Colonic mucosa (tissue), 4 donors: ENCODE data around the gene FCGR2B. TPM values are rescaled to one million over a fixed set of nuclear protein-coding genes. Genes with fewer than 3 reads are reported as not detected.
"Not testable (repeated sequence)": the region's sequence is repeated elsewhere in the genome, so short reads cannot be mapped to it uniquely, and the experiment has no call there.

Experiments used
- DNase-seq: peaks from one replicate; pipeline ENCODE4 v3.0.0-alpha.2; 2020
- H3K27ac ChIP-seq: fragments of 200-600 bp; one replicate; pipeline ENCODE4 v1.8.0; 2021
- H3K27me3 ChIP-seq: fragments of 200-600 bp; one replicate; pipeline ENCODE4 v1.8.0; 2021
- H3K36me3 ChIP-seq: fragments of 200-600 bp; one replicate; pipeline ENCODE4 v1.8.0; 2021
- H3K4me1 ChIP-seq: fragments of 200-600 bp; one replicate; pipeline ENCODE4 v1.8.0; 2021; ENCODE audit warnings: mild to moderate bottlenecking
- H3K4me3 ChIP-seq: fragments of 200-600 bp; one replicate; pipeline ENCODE4 v1.8.0; 2021
- H3K9ac ChIP-seq, 2 donors: one replicate each; pipeline ENCODE4 v1.7.0; 2013; ENCODE audit warnings: control low read depth in 2 of 2, low read depth in 2 of 2, low read length in 2 of 2
- H3K9me3 ChIP-seq: fragments of 200-600 bp; one replicate; pipeline ENCODE4 v1.8.0; 2021
- intact Hi-C: fragments of 100-400 bp; cut with DNase I; formaldehyde crosslinking; loops from one replicate; pipeline ENCODE4 v1.14.1; 2022
- total RNA-seq, 2 donors: library from RNA; stranded (reverse); fragmentation: NEBNext Ultra II Directional in 1 of 2; extraction: Animal tissue kit (Norgen Biotek cat#: 25700) in 1 of 2; gene quantifications; one replicate each; pipeline ENCODE4 v1.2.1, GENCODE V29; 2021
- TF ChIP-seq, protein P1 (sequence below): fragments of 200-600 bp; IDR thresholded peaks from one replicate; pipeline ENCODE4 v1.8.0; 2022; ENCODE audit warnings: antibody characterized with exemption, mild to moderate bottlenecking
- donor health status: healthy.
- donor health status: DM: no; HTN: no; CAD: no.
- donor health status: DM: no; HTN: no; CAD: no.

Gene FCGR2B
- total RNA-seq, 2 donors from 2014 or later = 1.3 to 8.9 TPM

GRCh38 chr1:161631076-161631475 lies 31.9 kb upstream of the FCGR2B start, which contains the start of gene FCGR3B:
FCGR3B (minus strand) TSS chr1:161631176; CDS start chr1:161631094, 82 bp downstream.
- no peak within 1 kb of the TSS for H3K27ac ChIP-seq
- no peaks in the 10 kb centered on the region for H3K27me3 ChIP-seq
- H3K9me3 ChIP-seq = no peaks in the 10 kb centered on the region
- intact Hi-C loops = no loop called here
- no peak for DNase-seq
- no peak within 1 kb of the TSS for H3K9ac ChIP-seq
- TF ChIP-seq, protein P1, sequence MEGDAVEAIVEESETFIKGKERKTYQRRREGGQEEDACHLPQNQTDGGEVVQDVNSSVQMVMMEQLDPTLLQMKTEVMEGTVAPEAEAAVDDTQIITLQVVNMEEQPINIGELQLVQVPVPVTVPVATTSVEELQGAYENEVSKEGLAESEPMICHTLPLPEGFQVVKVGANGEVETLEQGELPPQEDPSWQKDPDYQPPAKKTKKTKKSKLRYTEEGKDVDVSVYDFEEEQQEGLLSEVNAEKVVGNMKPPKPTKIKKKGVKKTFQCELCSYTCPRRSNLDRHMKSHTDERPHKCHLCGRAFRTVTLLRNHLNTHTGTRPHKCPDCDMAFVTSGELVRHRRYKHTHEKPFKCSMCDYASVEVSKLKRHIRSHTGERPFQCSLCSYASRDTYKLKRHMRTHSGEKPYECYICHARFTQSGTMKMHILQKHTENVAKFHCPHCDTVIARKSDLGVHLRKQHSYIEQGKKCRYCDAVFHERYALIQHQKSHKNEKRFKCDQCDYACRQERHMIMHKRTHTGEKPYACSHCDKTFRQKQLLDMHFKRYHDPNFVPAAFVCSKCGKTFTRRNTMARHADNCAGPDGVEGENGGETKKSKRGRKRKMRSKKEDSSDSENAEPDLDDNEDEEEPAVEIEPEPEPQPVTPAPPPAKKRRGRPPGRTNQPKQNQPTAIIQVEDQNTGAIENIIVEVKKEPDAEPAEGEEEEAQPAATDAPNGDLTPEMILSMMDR = no peak
- no peaks in the 10 kb centered on the region for H3K4me1 ChIP-seq
- H3K4me3 ChIP-seq = no peak within 1 kb of the TSS
- H3K36me3 ChIP-seq = no peaks in the 10 kb centered on the region

DNA sequence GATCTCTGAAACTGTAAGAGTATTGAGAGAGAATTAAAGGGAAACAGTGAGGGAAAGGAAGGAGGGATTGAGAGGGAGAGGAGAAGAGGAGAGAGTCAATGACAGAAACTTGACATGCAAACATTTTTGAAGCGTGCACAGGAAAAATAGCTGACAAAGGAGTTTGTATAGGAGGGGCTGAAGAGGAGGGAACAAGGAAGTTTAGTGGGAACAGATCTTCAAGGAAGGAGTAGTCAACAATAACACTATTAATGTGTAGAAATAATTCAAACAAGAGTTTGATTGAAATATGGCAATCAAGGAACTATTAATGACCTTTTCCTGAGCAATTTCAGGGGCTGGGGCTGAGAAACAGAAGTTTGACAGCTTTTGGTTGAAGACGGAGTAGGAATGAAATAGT lies 27.9 kb upstream of the FCGR2B start:
- H3K27ac ChIP-seq, intact Hi-C loops, H3K4me1 ChIP-seq, H3K9me3 ChIP-seq, H3K9ac ChIP-seq, DNase-seq, H3K27me3 ChIP-seq, H3K36me3 ChIP-seq, H3K4me3 ChIP-seq: not testable (repeated sequence)

DNA sequence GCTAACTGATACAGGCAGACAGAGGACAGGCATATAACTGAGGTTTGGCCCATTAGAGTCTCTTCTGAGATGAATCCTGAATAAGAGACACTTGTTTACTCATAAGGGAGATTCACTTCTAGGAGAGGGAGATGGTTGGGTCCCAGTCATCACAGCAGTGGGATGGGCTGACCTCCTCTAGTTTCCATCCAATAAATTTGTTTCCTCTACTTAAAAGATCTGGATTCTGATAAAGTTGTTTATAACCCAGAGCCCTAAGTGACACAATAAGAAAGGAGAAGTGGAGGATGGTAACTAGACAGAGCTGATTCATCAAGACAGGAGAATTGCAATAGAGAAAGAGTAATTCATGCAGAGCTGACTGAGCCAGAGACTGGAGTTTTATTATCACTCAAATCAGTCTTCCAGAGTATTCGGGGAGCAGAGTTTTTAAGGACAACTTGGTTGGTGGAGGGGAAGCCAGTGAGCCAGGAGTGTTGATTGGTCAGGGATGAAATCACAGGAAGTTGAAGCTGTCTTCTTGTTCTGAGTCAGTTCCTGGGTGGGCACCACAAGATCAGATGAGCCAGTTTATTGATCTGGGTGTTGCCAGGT lies 26.7 kb upstream of the FCGR2B start:
- H3K36me3 ChIP-seq, H3K9ac ChIP-seq, H3K4me3 ChIP-seq, DNase-seq, H3K4me1 ChIP-seq, H3K9me3 ChIP-seq, H3K27me3 ChIP-seq, intact Hi-C loops: not testable (repeated sequence)
- H3K27ac ChIP-seq = peak overlapping the region; percentile 27

DNA sequence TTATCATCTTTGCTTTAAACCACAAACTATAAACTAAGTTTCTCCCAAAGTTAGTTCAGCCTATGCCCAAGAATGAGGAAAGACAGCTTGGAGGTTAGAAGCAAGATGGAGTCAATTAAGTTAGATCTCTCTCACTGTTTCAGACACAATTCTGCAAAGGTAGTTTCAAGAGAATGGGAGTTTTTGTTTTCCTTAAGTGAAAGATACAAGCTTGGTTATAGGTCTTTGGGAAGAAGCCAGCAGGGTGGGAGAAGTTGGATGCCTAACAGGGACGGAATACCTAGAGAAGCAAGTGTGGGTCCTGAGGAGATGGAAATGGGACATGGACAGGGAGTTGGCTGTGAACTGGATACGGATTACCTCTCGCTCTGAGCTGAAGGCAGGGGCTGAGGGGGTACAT lies 26.0 kb upstream of the FCGR2B start:
- H3K4me3 ChIP-seq, intact Hi-C loops, H3K27ac ChIP-seq, DNase-seq, H3K9ac ChIP-seq, H3K4me1 ChIP-seq, H3K36me3 ChIP-seq, H3K9me3 ChIP-seq, H3K27me3 ChIP-seq: not testable (repeated sequence)

DNA sequence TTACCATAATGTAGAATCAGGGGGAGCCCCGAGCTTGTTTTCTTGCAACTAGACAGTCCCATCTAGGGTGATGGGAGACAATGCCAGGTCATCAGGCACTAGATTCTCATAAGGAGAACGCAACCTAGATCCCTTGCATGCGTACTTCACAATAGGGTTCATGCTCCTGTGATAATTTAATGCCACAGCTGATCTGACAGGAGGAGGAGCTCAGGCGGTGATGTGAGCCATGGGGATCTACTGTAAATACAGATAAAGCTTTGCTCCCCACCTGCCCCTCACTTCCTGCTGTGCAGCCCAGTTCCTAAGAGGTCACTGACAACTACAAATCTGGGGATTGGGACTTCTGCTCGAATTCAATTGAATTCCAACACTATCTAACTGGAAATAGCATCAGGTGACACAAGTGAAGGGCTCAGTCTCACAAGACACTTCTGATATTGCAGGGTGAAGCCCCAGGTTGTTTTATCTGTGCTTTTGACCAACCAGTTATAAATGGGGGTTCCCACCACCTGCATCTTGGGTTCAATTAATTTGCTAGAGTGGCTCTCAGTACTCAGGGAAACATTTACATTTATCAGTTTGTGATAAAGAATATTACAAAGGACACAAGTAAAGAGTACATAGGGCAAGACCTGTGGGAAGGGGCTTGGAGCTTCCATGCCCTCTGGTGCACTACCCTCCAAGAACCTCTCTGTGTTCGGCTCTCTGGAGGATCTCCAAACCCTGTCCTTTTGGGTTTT lies 24.5 kb upstream of the FCGR2B start:
- DNase-seq, H3K27me3 ChIP-seq, H3K9ac ChIP-seq, H3K4me3 ChIP-seq, H3K4me1 ChIP-seq, H3K27ac ChIP-seq, intact Hi-C loops, H3K36me3 ChIP-seq, H3K9me3 ChIP-seq: not testable (repeated sequence)

GRCh38 chr1:161639203-161639602 lies 23.7 kb upstream of the FCGR2B start:
- intact Hi-C loops, H3K27ac ChIP-seq, H3K9ac ChIP-seq, H3K9me3 ChIP-seq, DNase-seq, H3K27me3 ChIP-seq, H3K4me3 ChIP-seq, H3K4me1 ChIP-seq, H3K36me3 ChIP-seq: not testable (repeated sequence)

DNA sequence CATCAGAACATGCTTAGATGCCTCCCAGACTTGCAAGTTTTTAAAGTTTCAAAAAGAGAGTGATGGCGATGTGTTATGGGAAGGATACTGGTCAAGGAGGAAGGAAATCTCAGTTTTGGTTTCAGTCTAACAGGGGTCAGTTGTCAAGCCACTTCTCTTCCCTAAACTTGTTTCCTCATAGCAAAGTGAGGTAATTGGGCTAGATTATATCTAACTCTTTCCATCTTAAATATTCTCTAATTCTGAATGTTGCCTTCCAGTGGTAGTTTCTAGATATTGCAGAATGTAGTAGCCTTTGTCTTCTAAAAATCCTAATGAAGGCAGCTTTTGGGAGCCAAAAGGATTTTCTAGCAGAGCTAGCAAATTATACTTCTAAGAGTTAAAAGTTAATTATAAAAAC lies 20.2 kb upstream of the FCGR2B start:
- DNase-seq, intact Hi-C loops, H3K4me3 ChIP-seq, H3K27ac ChIP-seq, H3K36me3 ChIP-seq, H3K9ac ChIP-seq, H3K9me3 ChIP-seq, H3K27me3 ChIP-seq, H3K4me1 ChIP-seq: not testable (repeated sequence)

DNA sequence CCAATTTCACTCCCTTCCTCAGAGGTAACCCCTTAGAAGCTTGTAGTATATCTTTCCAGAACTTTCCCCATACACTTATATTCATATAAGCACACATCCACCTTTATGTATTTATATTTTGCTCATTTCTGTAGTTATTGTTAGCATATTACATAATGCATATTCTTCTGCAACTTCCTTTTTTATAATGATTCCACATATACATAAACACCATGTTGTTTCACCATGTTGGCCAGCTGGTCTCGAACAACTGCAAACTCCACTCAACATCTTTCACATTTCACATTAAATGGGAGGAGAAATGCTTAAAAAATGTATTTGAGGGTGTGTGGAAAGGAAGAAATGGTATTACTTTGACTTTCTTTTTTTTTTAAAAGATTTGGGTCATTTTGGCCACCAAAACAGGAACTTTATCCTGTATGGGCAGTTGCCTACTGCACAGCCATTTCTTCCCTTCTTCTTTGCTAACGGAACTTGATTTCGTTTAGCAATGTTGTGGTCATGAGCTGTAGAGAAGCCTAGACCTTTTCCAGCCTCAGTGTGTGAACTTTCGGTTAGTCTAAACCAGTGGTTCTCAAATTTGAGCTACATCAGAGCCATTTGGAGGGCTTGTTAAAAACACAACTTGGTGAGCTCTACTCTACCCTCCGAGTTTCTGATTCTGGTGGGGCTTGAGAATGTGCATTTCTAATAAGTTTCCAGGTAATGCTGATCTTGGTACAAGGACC lies 19.3 kb upstream of the FCGR2B start:
- H3K9ac ChIP-seq, DNase-seq, H3K9me3 ChIP-seq, intact Hi-C loops, H3K27me3 ChIP-seq, H3K36me3 ChIP-seq, H3K4me3 ChIP-seq, H3K27ac ChIP-seq, H3K4me1 ChIP-seq: not testable (repeated sequence)

GRCh38 chr1:161644855-161645254 lies 18.1 kb upstream of the FCGR2B start:
- not testable (repeated sequence) for H3K27ac ChIP-seq, H3K27me3 ChIP-seq, H3K4me1 ChIP-seq, H3K36me3 ChIP-seq, DNase-seq, H3K4me3 ChIP-seq, H3K9me3 ChIP-seq, H3K9ac ChIP-seq
- intact Hi-C loops = loop anchor here (5.0 kb wide), 1 partner anchor 97 kb away; no protein-coding TSS in a partner anchor
